NCI-H2081 treated with DMSO at 0.1 percent for 48 hours (cell line): ENCODE measurements around the gene KIZ.

Source experiments
- DNase-seq: peaks from one replicate; lab custom pipeline; 2025; lab: John Stamatoyannopoulos, UW

KIZ gene

DNA sequence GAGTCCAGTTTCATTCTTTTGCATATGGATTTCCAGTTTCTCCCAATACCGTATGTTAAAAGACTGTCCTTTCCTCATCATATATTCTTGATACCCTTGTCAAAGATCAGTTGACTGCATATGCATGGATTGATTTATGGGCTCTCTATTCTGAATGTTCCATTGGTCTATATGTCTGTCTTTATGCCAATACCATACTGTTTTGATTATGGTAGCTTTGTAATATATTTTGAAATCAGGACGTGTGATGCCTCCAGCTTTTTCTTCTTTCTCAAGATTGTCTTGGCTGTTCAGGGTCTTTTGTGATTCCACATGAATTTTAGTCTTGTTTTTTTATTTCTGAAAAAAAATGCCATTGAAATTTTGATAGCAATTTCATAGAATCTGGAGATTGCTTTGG is 51.9 kb downstream of the KIZ start:
- no peak for DNase-seq

- DNase-seq, result no peak
Observed at GRCh38 chr20:21179757-21180156, 53.9 kb downstream of the KIZ start.

DNA sequence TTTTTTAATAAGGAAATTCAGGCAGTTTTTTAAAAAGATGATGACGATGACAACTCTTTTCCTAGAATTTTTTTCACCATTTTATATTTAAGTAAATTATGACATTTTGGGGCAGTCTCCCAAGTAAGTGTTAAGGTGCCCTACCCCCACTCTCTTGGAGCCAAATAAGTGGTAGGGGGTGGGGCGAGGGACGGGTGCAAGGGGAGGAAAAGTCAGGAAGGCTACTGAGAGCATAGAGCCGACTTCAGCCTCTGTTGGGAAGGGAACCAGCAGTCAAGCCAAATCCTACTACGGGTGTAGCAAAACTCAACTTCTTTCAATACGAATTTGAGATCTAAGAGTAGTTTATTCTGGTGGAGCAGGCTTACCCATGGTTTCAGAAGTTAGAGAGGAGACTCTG is 54.4 kb downstream of the KIZ start:
- no peak for DNase-seq

DNA sequence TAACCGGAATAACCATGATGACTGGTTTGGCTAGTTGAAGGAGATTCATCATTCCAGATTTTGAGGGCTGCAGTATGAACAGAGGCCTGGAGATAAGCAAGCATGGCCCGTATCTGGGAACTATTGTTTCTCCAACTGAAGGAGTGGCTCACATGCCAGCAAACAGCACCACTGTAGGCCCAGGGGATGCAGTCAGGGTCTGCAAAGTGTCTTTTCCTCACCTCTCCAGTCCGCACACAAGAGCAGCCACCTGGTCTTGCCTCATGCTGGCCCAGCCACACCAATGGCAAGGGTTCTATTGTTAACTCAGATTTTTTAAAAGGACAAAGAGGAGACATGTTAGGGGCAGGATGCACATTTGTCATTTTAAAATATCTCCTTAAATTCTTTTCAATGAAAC is 55.1 kb downstream of the KIZ start:
- DNase-seq, result no peak

DNA sequence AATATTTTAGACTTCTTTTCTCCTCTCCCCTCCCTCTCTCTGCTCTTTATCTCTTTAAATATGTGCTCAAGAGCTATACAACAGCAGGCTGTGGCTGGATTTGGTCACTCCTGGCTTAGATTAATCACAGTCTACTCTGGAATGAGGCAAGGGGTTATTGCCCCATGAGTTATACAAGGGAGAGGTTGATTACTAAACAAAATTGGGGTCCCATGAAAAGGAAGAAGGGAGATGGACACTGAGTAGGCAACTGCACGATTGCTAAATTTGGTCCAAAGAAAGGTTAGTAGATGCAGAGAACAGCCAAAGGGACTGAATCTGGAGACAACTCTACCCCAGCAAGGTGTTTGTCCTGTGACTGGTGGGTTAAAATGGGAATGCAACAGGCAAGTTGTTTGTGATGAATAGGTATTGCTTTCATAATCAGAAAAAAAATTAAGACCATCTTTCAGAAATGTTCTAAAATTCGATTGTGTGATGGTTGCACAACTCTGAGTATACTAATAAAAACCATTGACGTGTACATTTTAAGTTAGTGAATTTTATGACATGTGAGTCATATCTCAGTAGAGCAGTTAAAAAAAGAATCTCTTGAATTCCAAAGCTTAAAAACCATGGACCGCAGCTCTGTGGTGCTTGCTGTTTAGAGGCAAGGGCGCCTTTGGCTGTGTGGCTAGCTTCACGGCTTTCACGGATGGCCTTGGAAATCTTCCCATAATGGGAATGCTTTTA is 57.1 kb downstream of the KIZ start:
- DNase-seq, result no peak

- DNase-seq, result no peak
Observed at GRCh38 chr20:21183722-21184121, 57.8 kb downstream of the KIZ start.

DNA sequence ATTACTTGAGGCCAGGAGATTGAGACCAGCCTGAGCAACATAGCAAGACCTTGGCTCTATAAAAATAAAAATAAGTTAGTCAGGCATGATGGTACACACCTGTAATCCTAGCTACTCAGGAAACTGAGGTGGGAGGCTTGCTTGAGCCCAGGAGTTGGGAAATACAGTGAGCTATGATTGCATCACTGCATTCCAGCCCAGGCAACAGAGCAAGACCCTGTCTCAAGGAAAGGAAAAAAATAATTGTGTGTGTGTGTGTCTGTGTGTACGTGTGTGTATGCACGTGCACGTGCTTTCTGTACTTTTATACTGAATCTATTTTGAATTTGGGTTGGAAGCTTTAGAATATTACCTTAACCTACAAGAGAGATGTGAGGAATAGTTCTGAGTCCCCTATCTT is 58.9 kb downstream of the KIZ start:
- DNase-seq, result no peak

GRCh38 chr20:21185849-21186248 is 60.0 kb downstream of the KIZ start:
- no peak for DNase-seq

GRCh38 chr20:21189761-21190523 is 64.1 kb downstream of the KIZ start:
- DNase-seq, result peak; percentile 51

- no peak for DNase-seq
Observed at GRCh38 chr20:21190869-21191268, 65.0 kb downstream of the KIZ start.

DNA sequence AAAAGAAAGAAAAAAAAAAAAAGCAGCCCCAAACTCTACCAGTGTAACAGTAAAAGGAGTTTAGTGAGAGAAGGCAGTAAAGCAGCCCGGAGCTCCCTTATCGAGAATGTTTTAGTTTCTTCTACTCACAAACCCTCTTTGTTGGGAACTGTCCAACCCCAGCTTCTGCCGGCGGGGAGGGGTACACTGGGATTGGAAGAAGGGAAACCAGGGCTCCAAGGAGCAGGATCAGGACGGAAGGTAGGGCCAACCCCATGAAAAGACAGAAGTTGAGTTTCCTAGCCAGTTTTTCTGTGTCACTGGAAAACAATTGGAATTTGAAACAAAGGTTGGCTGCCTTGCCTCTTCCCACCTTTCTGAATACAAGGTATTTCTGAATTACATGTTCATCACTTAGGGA is 66.0 kb downstream of the KIZ start:
- DNase-seq, result no peak

GRCh38 chr20:21202259-21202658 is 76.4 kb downstream of the KIZ start:
- no peak for DNase-seq

DNA sequence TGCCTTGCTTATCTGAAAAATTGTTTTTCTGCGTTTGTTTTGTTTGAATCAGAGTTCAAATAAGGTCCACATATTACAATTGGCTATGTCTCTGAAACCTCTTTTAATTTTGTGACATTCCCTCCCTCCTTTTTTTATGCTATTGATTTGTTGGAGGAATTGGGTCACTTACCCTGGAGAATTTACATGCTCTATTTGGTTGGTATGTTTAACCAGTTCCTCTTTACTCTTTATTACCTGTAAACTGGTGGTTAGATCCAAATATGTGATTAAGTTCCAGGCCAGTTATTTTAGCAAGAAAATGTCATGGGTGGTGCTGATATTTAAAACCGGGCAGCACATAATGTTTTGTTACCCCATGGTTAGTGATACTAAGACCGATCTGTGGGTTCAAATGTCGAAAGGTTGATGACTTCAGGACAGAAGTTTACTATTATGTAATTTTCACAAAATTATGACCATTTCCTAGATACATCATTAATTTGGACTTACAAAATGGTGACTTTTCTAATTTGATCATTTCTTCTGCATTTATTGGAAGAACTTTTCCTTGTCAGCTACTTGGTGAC is 77.3 kb downstream of the KIZ start:
- DNase-seq, result no peak

GRCh38 chr20:21206584-21206983 is 80.7 kb downstream of the KIZ start:
- no peak for DNase-seq

GRCh38 chr20:21208999-21209398 is 83.1 kb downstream of the KIZ start:
- DNase-seq, result no peak

DNA sequence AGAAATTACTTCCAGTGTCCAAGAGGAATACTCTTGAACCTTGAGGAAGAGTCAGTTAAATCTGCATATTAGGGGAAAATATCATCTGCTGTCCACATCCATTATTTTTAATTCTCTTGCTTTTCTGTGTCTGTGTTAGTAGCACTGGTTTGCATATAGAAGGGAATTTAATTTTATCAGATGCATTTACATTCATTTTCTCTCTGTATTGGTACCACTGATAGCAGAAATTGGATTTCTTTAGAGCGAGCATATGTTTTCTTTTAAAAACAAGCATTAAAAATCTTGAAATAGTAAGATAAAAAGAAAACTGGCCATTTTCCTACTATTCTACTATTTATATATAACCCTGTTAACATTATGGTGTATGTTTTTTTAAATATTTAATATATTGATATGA is 83.8 kb downstream of the KIZ start:
- no peak for DNase-seq

- DNase-seq, result no peak
Observed at GRCh38 chr20:21213691-21214090, 87.8 kb downstream of the KIZ start.

GRCh38 chr20:21214431-21214830 is 88.5 kb downstream of the KIZ start:
- DNase-seq, result no peak

DNA sequence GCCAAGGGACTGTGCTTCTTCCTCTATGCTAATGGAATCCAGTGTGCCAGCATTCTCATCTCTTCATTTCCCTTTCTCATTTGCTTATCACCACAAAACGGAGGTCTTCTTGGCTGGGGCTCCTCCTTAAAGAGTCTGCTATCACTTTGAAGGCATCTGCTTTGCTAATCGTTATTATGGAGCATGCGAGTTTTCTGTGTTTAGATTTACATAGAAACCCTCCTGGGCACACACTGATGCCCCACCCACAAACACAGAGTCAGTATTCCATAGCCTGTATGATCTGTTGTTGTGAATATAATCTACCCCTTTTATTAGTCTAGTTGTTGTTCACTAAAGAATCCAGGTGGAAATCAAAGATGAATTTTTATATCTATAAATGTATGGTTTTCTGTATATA is 93.8 kb downstream of the KIZ start:
- no peak for DNase-seq

- DNase-seq, result no peak
Observed at GRCh38 chr20:21224217-21224616, 98.3 kb downstream of the KIZ start.

DNA sequence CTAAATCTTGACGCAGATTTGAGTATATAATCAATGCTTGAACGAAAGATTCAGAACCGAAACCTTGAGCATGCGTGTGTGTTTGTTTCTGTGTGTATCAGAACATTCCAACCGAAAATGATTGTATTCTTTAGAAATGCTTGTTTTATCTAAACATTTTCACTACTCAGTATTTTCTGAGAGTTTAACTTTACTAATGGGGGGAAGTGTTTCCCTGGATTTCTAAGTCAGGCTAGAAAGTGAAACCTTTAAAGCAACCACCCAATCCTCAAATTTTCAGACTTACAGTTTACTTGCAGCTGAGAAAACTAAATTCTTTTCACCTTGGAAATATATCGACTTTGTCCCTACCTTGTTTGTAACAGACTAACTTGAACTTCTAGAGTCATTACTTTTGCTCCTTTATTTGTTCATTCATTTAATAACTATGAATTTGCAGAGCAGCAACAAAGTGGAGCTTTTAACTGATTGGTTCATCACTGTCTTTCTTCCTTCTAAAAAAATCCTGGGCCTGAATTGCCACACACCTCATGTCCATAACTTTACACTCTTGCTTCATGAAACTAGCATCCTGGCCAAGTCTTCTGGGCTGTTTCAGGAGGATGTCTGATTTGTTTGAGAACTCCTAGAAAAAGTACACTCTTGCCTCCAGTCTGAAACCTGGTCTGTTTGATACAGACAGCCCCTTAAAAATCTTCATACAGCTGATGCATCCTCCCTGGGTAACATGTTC is 99.5 kb downstream of the KIZ start:
- no peak for DNase-seq

DNA sequence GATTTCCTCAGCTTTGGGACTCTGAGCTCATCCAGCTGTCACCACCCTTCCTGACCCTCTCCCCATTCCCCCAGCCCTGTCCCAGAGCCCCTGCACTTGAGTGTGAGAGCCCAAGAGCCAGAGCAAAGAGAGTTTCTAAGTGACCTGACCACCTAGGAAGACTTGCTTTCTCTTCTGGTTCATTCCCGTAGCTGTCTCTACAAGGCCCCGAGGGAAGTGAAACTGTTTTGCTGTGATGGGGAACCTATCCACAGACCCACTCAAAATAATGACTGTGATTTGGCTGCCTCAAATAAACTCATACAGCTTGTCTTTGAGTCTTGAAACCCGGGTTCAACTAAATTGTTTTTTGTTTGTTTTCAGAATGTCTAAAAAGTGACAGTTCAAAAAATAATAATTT is 102.6 kb downstream of the KIZ start:
- DNase-seq, result no peak

DNA sequence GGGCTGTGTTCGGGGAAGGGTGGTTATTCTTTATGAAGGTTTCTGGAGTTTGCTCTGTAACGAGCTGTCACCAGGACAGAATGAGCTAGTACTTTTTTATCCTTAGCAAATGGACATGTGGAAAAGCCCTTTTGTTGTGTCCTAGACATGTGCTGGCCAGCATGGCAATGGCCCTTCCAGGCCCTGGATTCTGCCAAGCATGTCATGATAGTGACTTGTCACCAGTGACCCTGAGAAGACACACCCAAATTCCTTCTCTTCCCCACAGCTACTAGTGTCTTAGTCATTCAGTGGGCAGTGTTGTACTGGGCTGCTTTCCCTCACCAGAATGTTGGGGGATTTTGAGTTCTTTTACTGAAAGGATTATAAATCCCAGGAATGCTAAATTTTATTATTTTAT is 103.3 kb downstream of the KIZ start:
- no peak for DNase-seq
